Trophoblast cell (in vitro differentiated cells and primary cell): ENCODE measurements around the gene GPBAR1.

Experiments
- DNase-seq, 2 donors: peaks; one replicate each; pipeline ENCODE4 v3.0.0-alpha.2; 2016
- H2AFZ ChIP-seq: 2 replicates; pipeline ENCODE4 v1.6.1; 2013; ENCODE audit warnings: low read length, moderate library complexity, mild to moderate bottlenecking; ENCODE audit not compliant: insufficient read depth, poor library complexity
- H2AK5ac ChIP-seq: 2 replicates; pipeline ENCODE4 v1.6.1; 2013; ENCODE audit warnings: mild to moderate bottlenecking, low read length
- H2BK120ac ChIP-seq: 2 replicates; pipeline ENCODE4 v1.6.1; 2013; ENCODE audit warnings: low read length, mild to moderate bottlenecking, moderate library complexity; ENCODE audit not compliant: insufficient read depth, poor library complexity
- H2BK12ac ChIP-seq: 2 replicates; pipeline ENCODE4 v1.6.1; 2013; ENCODE audit warnings: mild to moderate bottlenecking, low read length, moderate library complexity
- H2BK5ac ChIP-seq: 2 replicates; pipeline ENCODE4 v1.6.1; 2013; ENCODE audit warnings: low read length, low read depth, moderate library complexity, mild to moderate bottlenecking; ENCODE audit not compliant: poor library complexity
- H3K14ac ChIP-seq: 2 replicates; pipeline ENCODE4 v1.6.1; 2013; ENCODE audit warnings: mild to moderate bottlenecking, low read length
- H3K18ac ChIP-seq: 2 replicates; pipeline ENCODE4 v1.6.1; 2013; ENCODE audit warnings: mild to moderate bottlenecking, low read length
- H3K23ac ChIP-seq: 2 replicates; pipeline ENCODE4 v1.6.1; 2013; ENCODE audit warnings: low read length
- H3K27ac ChIP-seq: 2 replicates; pipeline ENCODE4 v1.5.1; 2013; ENCODE audit warnings: low read depth, mild to moderate bottlenecking, inconsistent platforms, low read length, moderate library complexity
- H3K27me3 ChIP-seq: 2 replicates; pipeline ENCODE4 v1.6.1; 2013; ENCODE audit warnings: inconsistent platforms, mild to moderate bottlenecking, low read length, moderate library complexity; ENCODE audit not compliant: insufficient read depth
- H3K36me3 ChIP-seq, 2 experiments: 1 replicate in 1 of 2; 2 replicates in 1 of 2; pipeline ENCODE4 v1.6.1; 2013; ENCODE audit warnings: low read length in 2 of 2, mild to moderate bottlenecking in 2 of 2, moderate library complexity in 1 of 2; ENCODE audit not compliant: insufficient read depth in 2 of 2, control insufficient read depth in 1 of 2
- H3K4ac ChIP-seq: 2 replicates; pipeline ENCODE4 v1.6.1; 2013; ENCODE audit warnings: low read depth, mild to moderate bottlenecking, low read length, moderate library complexity
- H3K4me1 ChIP-seq, 2 experiments: 1 replicate in 1 of 2; 2 replicates in 1 of 2; pipeline ENCODE4 v1.6.1; 2013; ENCODE audit warnings: low read length in 2 of 2, mild to moderate bottlenecking in 2 of 2, moderate library complexity in 1 of 2; ENCODE audit not compliant: insufficient read depth in 2 of 2, control insufficient read depth in 1 of 2
- H3K4me2 ChIP-seq: 2 replicates; pipeline ENCODE4 v1.6.1; 2013; ENCODE audit warnings: inconsistent platforms, mild to moderate bottlenecking, low read length, moderate library complexity
- H3K4me3 ChIP-seq: 2 replicates; pipeline ENCODE4 v1.5.1; 2013; ENCODE audit warnings: mild to moderate bottlenecking, low read depth, low read length, inconsistent platforms
- H3K79me1 ChIP-seq: one replicate; pipeline ENCODE4 v1.6.1; 2013; ENCODE audit warnings: low read length
- H3K79me2 ChIP-seq: 2 replicates; pipeline ENCODE4 v1.6.1; 2013; ENCODE audit warnings: low read length, mild to moderate bottlenecking; ENCODE audit not compliant: control insufficient read depth, insufficient read depth, poor library complexity
- H3K9ac ChIP-seq: 2 replicates; pipeline ENCODE4 v1.6.1; 2013; ENCODE audit warnings: mild to moderate bottlenecking, low read length
- H3K9me3 ChIP-seq: 2 replicates; pipeline ENCODE4 v1.6.1; 2013; ENCODE audit warnings: low read depth, mild to moderate bottlenecking, control low read depth, inconsistent platforms, low read length; ENCODE audit not compliant: insufficient read depth
- H4K12ac ChIP-seq: 2 replicates; pipeline ENCODE4 v1.6.1; 2013; ENCODE audit warnings: low read depth, mild to moderate bottlenecking, low read length, moderate library complexity
- H4K8ac ChIP-seq: 2 replicates; pipeline ENCODE4 v1.6.1; 2013; ENCODE audit warnings: low read depth, mild to moderate bottlenecking, low read length, moderate library complexity
- H4K91ac ChIP-seq: one replicate; pipeline ENCODE4 v1.6.1; 2013; ENCODE audit warnings: low read depth, mild to moderate bottlenecking, low read length, moderate library complexity
- WGBS: extraction: QIAGEN DNeasy Blood & Tissue Kit; methylation state at CpG from one replicate; pipeline ENCODE4 v1.1.7; 2013; ENCODE audit warnings: missing lambda C conversion rate; ENCODE audit not compliant: insufficient read length, insufficient coverage; ENCODE audit errors: extremely low coverage; 5-methylcytosine and 5-hydroxymethylcytosine counted together

GPBAR1 gene

DNA sequence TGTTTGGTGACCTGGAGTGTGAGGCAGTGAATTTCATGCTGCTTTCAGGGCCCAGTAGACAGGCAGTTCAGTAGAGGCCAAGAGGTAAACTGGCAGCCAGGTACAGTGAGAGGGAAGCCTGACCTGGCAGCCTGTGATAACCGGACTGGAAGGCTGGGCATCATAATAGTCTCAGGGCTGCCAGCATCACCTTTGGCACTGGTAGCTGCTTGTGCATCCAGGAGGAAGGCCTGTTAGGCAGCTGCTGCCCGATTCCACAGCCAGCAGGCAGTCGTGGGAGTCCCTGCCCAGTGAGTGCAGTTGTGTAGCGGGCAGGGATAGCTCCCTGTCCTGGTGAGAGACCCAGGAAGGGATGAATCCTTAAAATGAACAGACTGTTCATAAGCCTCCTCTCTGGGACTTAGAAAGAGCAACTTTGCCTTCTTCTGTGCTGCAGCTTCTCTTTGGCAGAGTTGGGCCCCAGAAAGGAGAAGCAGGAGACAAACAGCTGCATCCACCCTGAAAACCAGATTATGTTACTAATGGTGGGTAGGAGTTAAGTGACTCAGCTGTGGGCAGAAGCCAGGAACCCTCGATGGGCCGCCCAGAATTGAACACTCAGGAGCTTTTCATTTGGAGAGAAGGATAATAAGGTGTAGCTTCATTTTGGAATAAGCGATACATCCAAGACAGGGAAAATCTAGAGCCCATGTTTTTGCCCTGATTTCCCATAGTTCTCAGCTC lies 8.1 kb upstream of the GPBAR1 start:
- H2BK5ac ChIP-seq, result no peak overlapping the region
- H2BK120ac ChIP-seq, result no peak overlapping the region
- H3K9ac ChIP-seq, result no peak overlapping the region
- no peak overlapping the region for H3K4me2 ChIP-seq
- H2AK5ac ChIP-seq, result no peak overlapping the region
- H3K27me3 ChIP-seq, result no peaks in the 10 kb centered on the region
- H3K18ac ChIP-seq, result no peak overlapping the region
- no CpG with 5 or more reads among the region's 7 CpGs for WGBS
- H4K12ac ChIP-seq, result no peak overlapping the region
- no peak overlapping the region for H4K8ac ChIP-seq
- no peaks in the 10 kb centered on the region for H3K9me3 ChIP-seq
- H3K4me3 ChIP-seq, result no peak overlapping the region
- H3K79me2 ChIP-seq, result no peaks in the 10 kb centered on the region
- no peak overlapping the region for H2AFZ ChIP-seq
- H3K4ac ChIP-seq, result no peak overlapping the region
- H3K36me3 ChIP-seq, result peaks cover 69 to 83% of the 10 kb centered on the region in 2 experiments
- H3K14ac ChIP-seq, result no peak overlapping the region
- H3K79me1 ChIP-seq, result no peaks in the 10 kb centered on the region
- H3K23ac ChIP-seq, result no peak overlapping the region
- H2BK12ac ChIP-seq, result no peak overlapping the region
- H3K27ac ChIP-seq, result no peak overlapping the region
- DNase-seq, result no peak
- H3K4me1 ChIP-seq, result peaks cover 2 to 4% of the 10 kb centered on the region in 2 experiments
- no peak overlapping the region for H4K91ac ChIP-seq

DNA sequence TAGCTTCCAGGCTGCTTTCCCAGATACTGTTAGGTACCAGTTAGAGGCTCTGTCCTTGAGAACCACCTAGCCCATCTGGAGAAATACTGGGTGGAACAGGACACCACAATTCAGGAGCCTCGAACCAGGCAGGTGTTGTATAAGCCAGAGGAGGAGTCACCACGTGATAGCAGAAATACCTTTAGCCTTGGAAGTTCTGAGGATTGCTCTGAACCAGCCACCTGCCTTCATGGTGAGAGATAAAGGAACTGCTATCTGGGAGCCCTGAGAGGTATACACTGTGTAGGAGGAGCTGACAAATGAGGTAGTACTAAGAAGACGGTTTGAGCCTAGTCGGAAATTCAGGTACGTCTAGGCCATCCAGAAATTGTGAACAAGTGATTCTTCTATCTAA lies 7.6 kb upstream of the GPBAR1 start:
- peak in 1 of 2 donors; percentile 35 for DNase-seq
- H3K4me2 ChIP-seq, result no peak overlapping the region
- no peaks in the 10 kb centered on the region for H3K27me3 ChIP-seq
- no peak overlapping the region for H4K8ac ChIP-seq
- no peak overlapping the region for H3K27ac ChIP-seq
- no peak overlapping the region for H4K12ac ChIP-seq
- no peaks in the 10 kb centered on the region for H3K79me2 ChIP-seq
- H3K23ac ChIP-seq, result no peak overlapping the region
- H2AK5ac ChIP-seq, result no peak overlapping the region
- no peak overlapping the region for H3K14ac ChIP-seq
- H3K9me3 ChIP-seq, result no peaks in the 10 kb centered on the region
- no CpG with 5 or more reads among the region's 5 CpGs for WGBS
- H4K91ac ChIP-seq, result no peak overlapping the region
- H3K4me3 ChIP-seq, result no peak overlapping the region
- H3K79me1 ChIP-seq, result no peaks in the 10 kb centered on the region
- H2BK5ac ChIP-seq, result no peak overlapping the region
- H2BK120ac ChIP-seq, result no peak overlapping the region
- H3K4ac ChIP-seq, result no peak overlapping the region
- H3K18ac ChIP-seq, result no peak overlapping the region
- no peak overlapping the region for H2BK12ac ChIP-seq
- no peak overlapping the region for H3K9ac ChIP-seq
- no peak overlapping the region for H2AFZ ChIP-seq
- H3K4me1 ChIP-seq, result peaks cover 2 to 4% of the 10 kb centered on the region in 2 experiments
- H3K36me3 ChIP-seq, result peaks cover 65 to 77% of the 10 kb centered on the region in 2 experiments

DNA sequence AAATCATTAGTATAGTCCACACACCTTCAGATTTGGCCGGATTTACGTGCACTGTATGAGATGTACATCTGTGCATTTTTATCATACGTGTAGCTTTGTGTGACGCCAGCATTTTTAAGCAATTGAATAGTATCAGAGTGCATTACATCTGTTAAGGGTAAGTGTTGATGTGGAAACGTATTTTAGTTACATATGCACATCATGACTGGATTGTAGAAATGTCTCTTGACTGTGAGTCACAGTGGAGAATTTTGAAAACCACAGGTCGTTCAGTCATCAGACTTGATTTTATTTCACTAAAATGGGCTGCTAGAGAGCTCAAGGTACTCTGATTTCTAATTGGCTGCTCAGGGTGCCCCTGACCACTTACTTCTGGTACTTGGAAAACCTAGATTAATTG lies 5.4 kb upstream of the GPBAR1 start:
- Histone ChIP-seq H3K9ac (no peak overlapping the region), H2BK120ac (no peak overlapping the region), H2AFZ (no peak overlapping the region), H4K91ac (no peak overlapping the region), H3K18ac (no peak overlapping the region), H3K79me1 (peaks cover 11% of the 10 kb centered on the region), H4K12ac (no peak overlapping the region), H3K14ac (no peak overlapping the region), H3K36me3 (peaks cover 46 to 55% of the 10 kb centered on the region in 2 experiments), H3K79me2 (no peaks in the 10 kb centered on the region), H3K4me3 (no peak overlapping the region), H3K4ac (no peak overlapping the region), H3K27me3 (no peaks in the 10 kb centered on the region), H3K9me3 (no peaks in the 10 kb centered on the region), H3K4me1 (peaks cover 20 to 23% of the 10 kb centered on the region in 2 experiments), H3K4me2 (no peak overlapping the region), H3K23ac (no peak overlapping the region), H3K27ac (no peak overlapping the region), H4K8ac (no peak overlapping the region), H2AK5ac (no peak overlapping the region), H2BK5ac (no peak overlapping the region), H2BK12ac (no peak overlapping the region)
- no CpG with 5 or more reads among the region's 6 CpGs for WGBS
- DNase-seq, result peak; percentile 63 to 92

DNA sequence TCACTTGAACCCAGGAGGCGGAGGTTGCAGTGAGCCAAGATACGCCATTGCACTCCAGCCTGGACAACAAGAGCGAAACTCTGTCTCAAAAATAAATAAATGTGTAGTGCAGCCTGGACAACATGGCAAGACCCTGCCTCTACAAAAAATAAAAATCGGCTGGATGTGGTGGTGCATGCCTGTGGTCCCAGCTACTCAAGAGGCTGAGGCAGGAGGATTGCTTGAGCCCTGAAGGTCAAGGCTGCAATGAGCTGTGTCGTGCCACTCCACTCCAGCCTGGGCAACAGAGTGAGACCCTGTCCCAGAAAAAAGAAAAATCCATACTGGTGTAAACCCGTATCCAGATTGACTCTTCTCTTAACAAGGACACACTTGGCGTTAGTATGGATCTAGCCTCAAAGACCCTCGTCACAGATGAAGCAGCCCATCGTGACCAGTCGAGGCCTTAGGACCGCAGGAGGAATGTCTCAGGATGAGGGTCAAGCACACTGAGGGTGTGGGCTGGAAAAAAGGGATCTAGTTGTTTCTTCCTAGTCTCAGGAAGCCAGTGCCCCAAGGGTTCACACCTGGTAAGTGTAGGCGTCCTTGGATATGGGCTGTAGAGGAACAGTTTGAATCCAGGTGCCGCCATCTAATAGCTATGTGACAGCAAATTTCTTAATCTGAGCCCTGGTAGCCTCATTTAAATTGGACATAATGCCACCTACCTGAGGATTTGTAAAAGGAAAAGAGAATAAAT lies 4.0 kb upstream of the GPBAR1 start:
- no peaks in the 10 kb centered on the region for H3K9me3 ChIP-seq
- H4K8ac ChIP-seq, result no peak overlapping the region
- no peaks in the 10 kb centered on the region for H3K27me3 ChIP-seq
- no peak overlapping the region for H3K4ac ChIP-seq
- peaks cover 11% of the 10 kb centered on the region for H3K79me1 ChIP-seq
- H3K18ac ChIP-seq, result no peak overlapping the region
- no peaks in the 10 kb centered on the region for H3K79me2 ChIP-seq
- no peak overlapping the region for H3K27ac ChIP-seq
- no peak overlapping the region for H2AK5ac ChIP-seq
- no peak overlapping the region for H2AFZ ChIP-seq
- no peak overlapping the region for H3K23ac ChIP-seq
- peaks cover 24 to 35% of the 10 kb centered on the region in 2 experiments for H3K4me1 ChIP-seq
- H3K36me3 ChIP-seq, result peaks cover 33 to 42% of the 10 kb centered on the region in 2 experiments
- H2BK12ac ChIP-seq, result no peak overlapping the region
- H4K91ac ChIP-seq, result no peak overlapping the region
- WGBS, result no CpG with 5 or more reads among the region's 13 CpGs
- H3K14ac ChIP-seq, result no peak overlapping the region
- no peak overlapping the region for H3K4me3 ChIP-seq
- no peak overlapping the region for H4K12ac ChIP-seq
- no peak overlapping the region for H3K9ac ChIP-seq
- no peak overlapping the region for H2BK120ac ChIP-seq
- DNase-seq, result peak; percentile 77 to 78
- no peak overlapping the region for H3K4me2 ChIP-seq
- H2BK5ac ChIP-seq, result no peak overlapping the region
